HEK293 (cell line): ENCODE measurements around the gene SFR1.
"Not testable (repeated sequence)": the region's sequence is repeated elsewhere in the genome, so short reads cannot be mapped to it uniquely, and the experiment has no call there.

Experiments used
- CTCF ChIA-PET: fragments of 350-600 bp; formaldehyde crosslinking; extraction: SDS; loops from one replicate; lab custom pipeline; 2021; ENCODE audit warnings: antibody characterized with exemption; lab: Yijun Ruan, JAX
- POLR2A ChIA-PET: fragments of 300-600 bp; formaldehyde crosslinking; extraction: SDS; loops from one replicate; lab custom pipeline; 2020; ENCODE audit warnings: antibody characterized with exemption, inconsistent platforms; lab: Yijun Ruan, JAX
- H3K27ac ChIP-seq: fragments of 200-500 bp; sonication (Bioruptor generic); 2 replicates; pipeline ENCODE4 v1.5.1; 2014; ENCODE audit warnings: low read depth, low read length, control low read depth, inconsistent platforms; ENCODE audit errors: extremely low read depth
- H3K36me3 ChIP-seq, 2 experiments: fragments of 200-500 bp in 1 of 2; sonication (Bioruptor generic) in 1 of 2; 1 replicate in 1 of 2; 2 replicates in 1 of 2; pipeline ENCODE4 v1.5.1; 2014 to 2017; ENCODE audit warnings: inconsistent platforms in 2 of 2, low read length in 2 of 2; ENCODE audit not compliant: control insufficient read depth in 2 of 2, insufficient read depth in 1 of 2
- H3K4me1 ChIP-seq: fragments of 200-500 bp; sonication (Bioruptor generic); 2 replicates; pipeline ENCODE4 v1.5.1; 2014; ENCODE audit warnings: mild to moderate bottlenecking, low read length, inconsistent platforms; ENCODE audit not compliant: control insufficient read depth, insufficient read depth
- H3K4me3 ChIP-seq: 2 replicates; pipeline ENCODE4 v1.5.1; 2011; ENCODE audit warnings: low read depth, mild to moderate bottlenecking, control low read depth, low read length, moderate library complexity
- H3K9me3 ChIP-seq: fragments of 200-500 bp; sonication (Bioruptor generic); 2 replicates; pipeline ENCODE4 v1.5.1; 2014; ENCODE audit warnings: low read depth, low read length, inconsistent platforms; ENCODE audit not compliant: control insufficient read depth, insufficient read depth
- ZNF211 ChIP-seq: fragments of 450-650 bp; formaldehyde crosslinking; IDR thresholded peaks from 2 replicates; pipeline ENCODE4 v1.5.1; 2016; ENCODE audit warnings: low read depth, missing biosample characterization, missing genetic modification characterization

The SFR1 gene

DNA sequence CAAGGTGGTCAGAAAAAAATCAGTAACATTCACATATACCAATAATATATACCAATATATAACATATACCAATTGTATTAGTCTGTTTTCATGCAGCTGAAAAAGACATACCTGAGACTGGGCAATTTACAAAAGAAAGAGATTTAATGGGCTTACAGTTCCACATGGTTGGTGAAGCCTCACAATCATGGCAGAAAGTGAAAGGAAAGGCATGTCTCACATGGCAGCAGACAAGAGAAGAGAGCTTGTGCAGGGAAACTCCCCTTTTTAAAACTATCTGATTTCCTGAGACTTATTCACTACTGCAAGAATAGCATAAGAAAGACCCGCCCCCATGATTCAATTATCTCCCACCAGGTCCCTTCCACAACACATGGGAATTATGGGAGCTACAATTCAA, 52.2 kb downstream of the SFR1 start:
- H3K4me3 ChIP-seq, POLR2A ChIA-PET, H3K9me3 ChIP-seq, H3K27ac ChIP-seq, CTCF ChIA-PET, H3K36me3 ChIP-seq, H3K4me1 ChIP-seq: not testable (repeated sequence)
- 0 out of 2 replicates have a peak, but pooled peaks have one; percentile 53 for TF ChIP-seq ZNF211 (tag by site-specific recombination)
